ENCODE measurements around the gene PRKG1.

The PRKG1 gene

GRCh38 chr10:51215951-51216834, 141.9 kb downstream of the PRKG1 start:
- no peak for TF ChIP-seq CTCF (IDR thresholded peaks at IDR 0.05; ENCODE audit: borderline replicate concordance, insufficient read depth, low read depth, low read length)
- no peak overlapping the region for H3K4me3 ChIP-seq (ENCODE audit: low read depth, low read length)

GRCh38 chr10:51217505-51217904, 143.2 kb downstream of the PRKG1 start:
- no peak for TF ChIP-seq CTCF (IDR thresholded peaks at IDR 0.05; ENCODE audit: borderline replicate concordance, insufficient read depth, low read depth, low read length)

GRCh38 chr10:51224671-51225161, 150.4 kb downstream of the PRKG1 start:
- no peak overlapping the region for H3K4me3 ChIP-seq (ENCODE audit: low read depth, low read length)
- TF ChIP-seq CTCF (IDR thresholded peaks at IDR 0.05; ENCODE audit: borderline replicate concordance, insufficient read depth, low read depth, low read length), result no peak

More at GRCh38 chr10:51217505-51217904, 143.2 kb downstream of the PRKG1 start:
- H3K4me3 ChIP-seq (ENCODE audit: low read depth, low read length), result no peak overlapping the region

GRCh38 chr10:51227897-51228713, 153.8 kb downstream of the PRKG1 start:
- TF ChIP-seq CTCF (IDR thresholded peaks at IDR 0.05; ENCODE audit: borderline replicate concordance, insufficient read depth, low read depth, low read length), result no peak

GRCh38 chr10:51228714-51229100, 154.4 kb downstream of the PRKG1 start:
- no peak for TF ChIP-seq CTCF (IDR thresholded peaks at IDR 0.05; ENCODE audit: borderline replicate concordance, insufficient read depth, low read depth, low read length)
- H3K4me3 ChIP-seq (ENCODE audit: low read depth, low read length), result no peak overlapping the region

More at GRCh38 chr10:51227897-51228713, 153.8 kb downstream of the PRKG1 start:
- no peak overlapping the region for H3K4me3 ChIP-seq (ENCODE audit: low read depth, low read length)

GRCh38 chr10:51230887-51231585, 156.7 kb downstream of the PRKG1 start:
- no peak for TF ChIP-seq CTCF (IDR thresholded peaks at IDR 0.05; ENCODE audit: borderline replicate concordance, insufficient read depth, low read depth, low read length)
- no peak overlapping the region for H3K4me3 ChIP-seq (ENCODE audit: low read depth, low read length)
